Urothelium cell line (cell line): ENCODE data around the gene BAIAP3.

Experiments used
- DNase-seq: peaks from one replicate; pipeline ENCODE4 v3.0.0; 2011; ENCODE audit warnings: low spot score, mixed read lengths
- FAIRE-seq: peaks from 2 replicates; lab custom pipeline; 2011; peaks lifted over from hg19 to GRCh38; lab: Jason Lieb, UNC

Gene BAIAP3

DNA sequence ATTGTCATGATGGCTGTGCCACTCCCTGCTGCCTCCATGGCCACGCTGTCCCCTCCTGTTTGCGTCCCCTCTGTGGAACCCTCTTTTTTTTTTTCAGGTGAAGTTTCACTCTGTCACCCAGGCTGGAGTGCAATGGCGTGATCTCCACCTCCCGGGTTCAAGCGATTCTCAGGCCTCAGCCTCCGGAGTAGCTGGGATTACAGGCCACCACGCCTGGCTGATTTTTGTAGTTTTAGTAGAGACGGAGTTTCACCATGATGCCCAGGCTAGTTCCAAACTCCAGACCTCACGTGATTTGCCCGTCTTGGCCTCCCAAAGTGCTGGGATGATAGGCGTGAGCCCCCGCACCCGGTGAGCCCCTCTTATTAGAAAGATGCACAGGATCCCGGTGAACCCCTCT lies 35.0 kb upstream of the BAIAP3 start:
- DNase-seq = no peak
- no peak for FAIRE-seq

DNA sequence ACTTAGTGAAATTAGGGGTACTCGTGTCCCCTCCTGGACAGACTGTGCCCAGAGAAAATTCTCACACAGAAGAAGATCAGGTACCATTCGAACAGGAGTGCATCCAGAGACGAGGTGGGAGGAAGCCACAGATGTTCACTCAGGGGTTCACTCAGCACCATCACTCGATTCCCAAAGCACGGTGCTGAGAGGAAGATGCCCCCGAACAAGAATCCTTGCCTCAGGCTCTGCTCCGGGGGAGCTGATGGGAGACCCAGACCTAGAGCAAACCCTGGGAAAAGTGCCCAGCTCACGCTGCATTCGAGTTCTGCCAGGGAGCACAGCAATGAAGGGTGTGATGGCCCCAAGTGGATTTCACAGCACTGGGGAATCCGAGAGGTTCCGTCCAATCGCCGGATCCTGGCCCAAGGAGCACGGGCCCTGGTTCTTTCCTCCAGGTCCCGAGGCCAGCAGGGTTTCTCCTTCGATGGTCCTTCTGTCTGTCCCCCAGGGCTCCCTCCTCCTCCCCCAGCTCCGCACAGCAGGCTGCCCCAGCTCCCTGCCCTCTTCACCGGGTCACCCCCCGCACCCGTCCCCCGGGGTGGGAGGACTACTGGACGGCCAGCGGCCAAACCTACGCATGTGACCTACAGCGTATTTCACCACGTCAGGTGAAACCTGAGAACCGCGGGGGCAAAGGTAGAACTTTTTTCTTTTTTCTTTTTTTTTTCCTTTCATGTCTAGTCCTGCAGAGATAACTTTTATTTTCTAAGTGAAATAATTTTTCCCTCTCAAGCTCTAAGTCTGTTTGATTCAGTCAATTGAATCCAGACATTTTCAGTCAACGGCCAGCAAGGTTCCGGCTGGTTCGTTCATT lies 34.2 kb upstream of the BAIAP3 start:
- FAIRE-seq = no peak
- DNase-seq = no peak

DNA sequence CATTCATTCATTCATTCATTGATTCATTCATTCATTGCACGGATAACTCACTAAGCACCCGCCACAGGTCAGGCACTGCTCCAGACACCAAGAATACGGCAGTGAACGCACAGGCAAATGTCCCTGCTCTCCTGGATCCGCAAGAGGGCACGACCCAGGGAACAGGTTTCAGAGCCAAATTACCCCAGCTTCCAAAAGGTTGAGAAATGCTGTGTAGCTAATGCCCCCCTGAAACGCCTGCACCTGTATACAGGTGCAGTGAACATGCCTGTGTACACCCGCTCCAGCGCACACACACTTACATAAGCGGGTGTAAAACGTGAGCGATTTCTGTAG lies 33.6 kb upstream of the BAIAP3 start:
- no peak for FAIRE-seq
- DNase-seq = no peak

DNA sequence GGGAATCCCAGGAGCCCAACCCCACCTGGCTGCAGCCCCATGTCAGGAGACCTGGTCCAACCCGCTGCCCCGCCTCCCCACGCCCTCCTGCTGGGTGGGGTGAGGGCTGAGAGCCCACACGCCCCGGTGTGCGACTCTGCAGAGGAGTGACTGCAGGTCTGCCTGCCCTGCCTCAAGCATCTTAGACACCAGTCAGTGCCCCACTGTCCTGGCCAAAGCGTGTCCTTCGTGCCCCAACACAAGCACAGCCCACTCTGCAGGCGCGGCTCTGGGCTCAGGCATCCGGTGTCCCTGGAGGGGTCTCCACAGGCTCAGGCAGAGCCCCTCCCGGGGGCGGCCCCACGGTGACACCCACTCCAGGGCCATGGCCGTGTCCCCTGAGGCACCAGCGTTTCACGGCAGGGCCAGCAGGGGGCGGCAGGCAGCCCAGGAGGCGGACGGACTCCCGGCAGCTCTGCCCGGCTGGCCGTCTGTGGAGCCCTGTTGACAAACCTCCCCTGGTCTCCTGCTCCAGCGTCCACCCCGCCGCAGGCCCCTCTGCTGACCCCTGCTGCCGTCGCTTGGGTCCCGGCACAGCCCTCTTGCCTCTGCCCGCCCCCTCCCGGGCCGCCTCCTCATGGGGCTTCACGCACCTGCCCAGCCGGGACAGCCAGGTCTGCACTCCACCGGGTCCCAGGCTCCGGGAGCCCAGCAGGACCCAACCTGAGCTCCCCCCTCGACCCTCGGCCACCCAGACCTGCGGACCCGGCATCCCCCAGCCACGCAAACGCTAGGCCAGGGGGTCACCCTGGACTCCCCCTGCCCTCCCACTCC lies 32.6 kb upstream of the BAIAP3 start:
- FAIRE-seq = no peak
- DNase-seq = peak; percentile 68

DNA sequence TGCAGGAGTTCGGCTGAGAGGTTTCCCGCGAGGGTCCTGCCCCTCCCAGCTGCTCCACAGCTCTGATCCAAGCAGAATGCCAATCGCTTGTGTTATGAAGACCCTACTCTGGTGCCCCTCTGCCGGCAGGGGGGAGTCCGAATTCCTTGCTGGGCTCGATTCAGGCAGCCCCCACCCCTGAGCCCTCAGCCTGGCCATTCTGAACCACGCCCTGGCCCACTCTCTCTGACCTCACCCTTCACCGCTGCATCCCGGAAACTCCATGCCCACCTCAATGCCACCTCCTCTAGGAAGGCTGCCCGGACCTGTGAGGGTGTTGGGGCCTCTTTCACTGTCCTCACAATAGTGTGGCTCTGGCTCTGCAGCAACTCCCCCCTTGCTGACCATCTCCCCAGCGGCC lies 31.9 kb upstream of the BAIAP3 start:
- no peak for DNase-seq
- FAIRE-seq = no peak

DNA sequence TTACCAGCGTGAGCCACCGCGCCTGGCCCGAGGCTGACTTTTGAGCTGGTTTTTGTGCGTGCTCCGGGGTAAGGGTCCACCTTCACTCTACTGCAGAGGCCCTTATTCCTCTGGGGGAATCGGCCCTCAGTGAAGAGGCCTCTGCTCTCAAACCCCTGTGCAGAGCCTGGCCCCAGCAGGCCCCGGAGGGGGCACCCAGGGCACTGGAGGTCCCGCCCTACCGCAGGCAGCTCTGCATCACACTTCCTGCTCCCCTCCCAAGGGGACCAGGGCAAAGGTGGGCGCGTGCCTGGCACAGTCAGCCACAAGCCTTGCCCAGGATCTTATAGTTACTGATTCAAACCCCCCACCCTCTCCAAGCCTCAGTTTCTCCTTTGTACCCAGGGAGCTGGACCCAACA lies 27.6 kb upstream of the BAIAP3 start:
- DNase-seq (no peak), FAIRE-seq (no peak)

DNA sequence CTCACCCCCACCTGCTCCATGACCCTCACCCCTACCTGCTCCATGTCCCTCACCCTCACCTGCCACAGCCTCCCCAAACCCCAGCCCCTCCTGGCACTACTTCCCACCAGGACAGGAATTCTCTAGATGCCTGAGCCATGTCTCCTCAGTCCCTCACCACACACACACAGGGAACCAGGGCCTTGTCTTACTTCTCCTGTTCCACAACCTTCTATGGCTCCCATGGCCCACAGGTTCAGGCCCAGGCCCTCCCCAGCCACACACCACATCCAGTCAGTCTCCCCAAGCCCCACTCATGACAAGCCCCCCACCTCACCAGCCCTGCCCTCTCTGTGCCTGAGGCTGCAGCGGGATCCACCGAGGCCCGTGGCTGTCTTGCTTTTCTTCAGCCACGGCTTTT lies 27.1 kb upstream of the BAIAP3 start:
- FAIRE-seq (no peak), DNase-seq (no peak)

DNA sequence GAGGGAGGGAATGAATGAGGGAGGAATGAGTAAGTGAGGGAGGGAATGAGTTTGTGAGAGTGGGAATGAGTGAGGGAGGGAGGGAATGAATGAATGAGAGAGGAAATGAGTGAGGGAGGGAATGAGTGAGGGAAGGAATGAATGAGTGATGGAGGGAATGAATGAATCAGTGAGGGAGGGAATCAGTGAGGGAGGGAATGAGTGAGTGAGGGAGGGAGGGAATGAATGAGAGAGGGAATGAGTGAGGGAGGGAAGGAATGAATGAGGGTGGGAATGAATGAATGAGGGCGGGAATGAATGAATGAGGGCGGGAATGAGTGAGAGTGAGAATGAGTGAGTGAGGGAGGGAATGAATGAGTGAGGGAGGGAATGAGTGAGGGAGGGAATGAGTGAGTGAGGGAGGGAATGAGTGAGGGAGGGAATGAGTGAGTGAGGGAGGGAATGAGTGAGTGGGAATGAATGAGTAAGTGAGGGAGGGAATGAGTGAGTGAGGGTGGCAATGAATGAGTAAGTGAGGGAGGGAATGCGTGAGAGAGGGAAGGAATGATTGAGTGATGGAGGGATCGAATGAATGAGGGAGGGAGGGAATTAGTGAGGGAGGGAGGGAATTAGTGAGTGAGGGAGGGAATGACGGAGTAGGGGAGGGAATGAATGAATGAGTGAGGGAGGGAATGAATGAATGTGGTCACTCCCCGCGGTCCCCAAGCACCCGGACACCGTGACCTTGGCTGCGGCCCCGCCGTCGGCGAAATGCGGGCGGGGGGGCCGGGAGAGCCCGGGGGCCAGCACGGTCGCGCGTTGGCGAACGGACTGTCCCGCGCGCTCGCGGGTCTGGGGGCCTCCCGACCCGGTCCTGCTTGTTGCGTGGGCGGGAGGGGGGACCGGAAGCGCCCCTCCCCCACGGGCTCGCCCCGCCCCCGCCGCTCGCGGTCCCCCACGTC lies 25.1 kb upstream of the BAIAP3 start:
- peak; percentile 93 for FAIRE-seq
- DNase-seq = no peak

DNA sequence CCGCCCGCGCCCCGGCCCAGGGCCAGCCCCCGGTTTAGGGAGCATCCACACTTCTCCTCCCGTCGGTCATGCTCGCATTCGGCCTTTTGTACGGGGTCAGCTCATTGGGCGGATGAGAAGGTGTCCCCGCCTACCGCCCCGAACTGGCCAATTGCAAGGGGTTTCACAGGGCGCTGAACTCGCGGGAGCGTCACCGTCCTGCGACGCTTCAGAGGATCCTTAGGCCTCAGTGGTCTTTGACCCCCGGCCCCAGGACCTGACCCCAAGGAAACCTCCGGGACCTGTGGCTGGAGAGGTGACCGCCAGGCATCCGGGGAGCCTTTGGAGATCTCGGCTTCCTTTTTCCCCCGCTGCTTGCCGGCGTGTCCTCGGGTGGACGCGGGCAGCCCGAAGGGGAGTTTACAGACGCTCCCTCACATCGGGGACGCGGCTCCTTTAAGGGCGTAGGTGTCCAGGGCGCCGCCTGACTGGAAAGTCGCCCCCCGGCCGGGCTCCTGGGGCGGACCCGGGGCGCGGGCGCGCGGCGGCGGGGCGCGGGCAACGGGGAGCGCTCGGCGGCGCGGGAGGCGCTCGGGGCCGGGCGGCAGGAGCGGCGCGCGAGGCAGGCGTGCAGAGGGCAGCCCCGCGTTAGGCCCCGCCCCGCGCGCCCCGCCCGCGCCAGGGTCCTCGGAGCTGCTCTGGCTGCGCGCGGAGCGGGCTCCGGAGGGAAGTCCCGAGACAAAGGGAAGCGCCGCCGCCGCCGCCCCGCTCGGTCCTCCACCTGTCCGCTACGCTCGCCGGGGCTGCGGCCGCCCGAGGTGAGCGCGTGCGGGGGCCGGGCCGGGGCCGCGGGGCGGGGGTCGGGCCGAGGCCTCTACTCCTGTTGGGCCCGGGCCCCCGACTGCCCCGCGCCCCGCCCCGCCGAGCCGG lies 24.2 kb upstream of the BAIAP3 start, which contains the start of gene UBE2I:
Gene UBE2I, plus strand, starts transcription at position 660 of the 909 bp plus-strand sequence. CDS start 4,395 bp downstream, outside the sequence.
- FAIRE-seq (peak; percentile 97), DNase-seq (peak; percentile 95)

DNA sequence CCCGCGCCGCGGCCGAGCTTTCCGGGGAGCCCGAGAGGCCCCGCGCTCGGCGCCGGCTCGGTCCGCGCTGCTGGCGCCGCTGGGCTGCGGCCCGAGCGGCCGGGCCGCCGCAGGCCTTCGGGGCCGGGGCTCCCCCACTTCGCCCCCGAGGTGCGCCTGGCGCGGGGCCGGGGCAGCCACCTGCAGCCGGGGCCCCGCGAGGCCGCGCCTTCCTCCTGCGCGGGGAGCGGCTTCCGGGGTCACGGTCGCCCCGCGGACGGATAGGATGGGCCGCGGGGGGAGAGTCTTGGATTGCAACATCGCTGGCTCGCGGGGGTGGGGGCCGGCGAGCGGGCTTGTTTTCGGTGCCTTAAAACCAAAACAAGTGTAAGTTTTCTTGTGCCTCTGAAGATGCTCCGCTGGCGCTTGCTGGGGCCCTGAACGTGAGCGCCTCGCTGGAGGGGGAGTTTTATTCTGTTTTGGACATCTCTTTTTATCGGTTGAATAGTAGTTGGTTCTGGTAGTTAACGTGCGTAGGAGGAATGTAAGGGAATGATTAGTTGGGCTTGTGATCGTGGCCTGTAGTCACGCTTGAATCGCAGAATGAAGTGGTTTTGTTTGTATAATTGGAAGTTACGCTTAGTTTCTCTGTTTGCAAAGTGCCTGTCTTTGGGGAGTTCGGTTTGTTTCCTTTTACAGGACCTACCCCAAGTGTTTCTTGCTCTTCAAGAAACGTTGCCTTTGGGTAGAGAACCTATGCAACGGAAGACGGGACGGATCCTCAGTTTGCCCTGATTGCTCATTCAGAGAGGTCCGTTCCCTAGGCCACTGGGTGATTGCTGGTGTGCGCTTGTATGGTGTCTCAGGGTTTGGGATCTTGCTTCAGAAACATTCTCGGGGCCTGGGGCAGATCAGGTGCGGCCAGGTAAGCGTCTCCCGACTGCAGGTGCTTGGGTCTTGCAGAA lies 23.3 kb upstream of the BAIAP3 start:
- DNase-seq = no peak
- no peak for FAIRE-seq

DNA sequence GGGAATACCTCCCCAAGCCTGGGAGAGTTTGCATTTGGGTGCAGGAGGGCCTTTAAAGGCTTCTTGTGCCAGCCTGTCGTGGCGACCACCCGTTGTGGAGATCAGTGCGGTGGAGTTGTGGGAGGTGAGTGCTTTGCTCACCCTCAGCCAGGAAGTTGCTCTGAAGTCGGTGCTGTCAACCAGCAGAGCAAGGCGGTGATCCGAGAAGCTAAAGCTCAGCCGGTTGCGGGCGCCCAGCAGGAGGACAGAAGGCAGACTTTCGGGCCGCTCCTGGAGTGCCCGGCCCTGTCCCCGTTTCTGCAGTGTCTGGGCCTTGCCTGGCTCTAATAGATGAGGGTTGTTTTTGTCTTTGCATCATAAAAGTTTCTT lies 22.6 kb upstream of the BAIAP3 start:
- FAIRE-seq (no peak), DNase-seq (no peak)

DNA sequence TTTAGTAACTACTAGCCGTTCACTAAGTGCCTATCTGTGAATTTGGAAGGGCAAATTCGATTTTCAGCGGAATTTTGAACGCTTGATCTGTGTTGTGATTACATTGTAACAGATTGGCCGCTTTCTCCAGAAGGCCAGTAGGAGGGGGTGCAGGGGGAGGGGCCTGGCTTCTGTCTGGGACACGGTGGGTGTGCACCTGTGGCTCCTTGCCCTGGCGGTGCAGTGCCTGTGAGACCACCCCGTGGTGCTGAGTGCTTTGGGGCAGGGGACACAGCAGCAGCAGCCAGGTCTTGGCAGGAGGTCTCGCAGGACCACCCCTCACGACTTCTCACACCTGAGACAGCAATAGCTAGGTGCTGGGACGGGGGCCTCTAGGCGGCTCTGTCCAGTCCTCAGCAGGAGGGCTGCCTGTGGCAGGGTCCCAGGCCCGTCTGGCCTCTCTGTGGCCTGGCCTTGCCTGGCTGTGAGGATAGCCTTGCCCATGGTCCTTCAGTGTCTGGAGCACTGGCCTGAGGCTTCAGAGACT lies 22.2 kb upstream of the BAIAP3 start:
- FAIRE-seq (no peak), DNase-seq (no peak)

DNA sequence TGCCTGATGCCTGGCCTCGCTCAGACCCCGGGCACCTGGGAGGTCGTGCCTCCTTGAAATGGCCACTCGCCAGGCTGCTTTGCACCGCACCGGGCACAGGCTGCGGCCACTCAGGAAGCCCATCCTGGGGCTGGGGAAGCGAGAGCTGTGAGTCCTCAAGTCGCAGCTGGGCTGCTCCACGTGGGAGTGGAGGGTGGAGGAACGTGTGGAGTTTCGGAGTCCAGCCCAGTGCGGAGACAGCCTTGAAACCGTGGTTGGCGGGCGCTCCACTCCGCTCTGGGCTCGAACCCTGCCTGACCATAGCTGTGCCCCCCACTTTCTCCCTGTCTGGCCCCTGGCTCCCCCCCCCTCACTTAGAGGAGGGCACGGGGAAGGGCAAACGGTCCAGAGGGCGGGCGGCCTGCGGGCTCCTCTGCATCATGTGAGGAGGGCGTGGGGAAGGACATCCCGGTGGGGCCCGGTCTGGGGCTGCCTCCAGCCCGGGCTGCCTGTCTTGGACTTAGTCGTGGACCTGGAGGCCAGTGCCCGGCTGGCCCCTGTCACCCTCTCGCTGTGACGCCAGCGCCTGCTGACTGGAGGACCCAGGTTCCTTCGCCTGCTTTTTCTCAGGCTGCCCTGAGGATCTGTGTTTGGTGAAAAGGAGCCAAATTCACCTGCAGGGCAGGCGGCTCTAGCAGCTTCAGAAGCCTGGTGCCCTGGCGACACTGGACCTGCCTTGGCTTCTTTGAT lies 21.5 kb upstream of the BAIAP3 start:
- DNase-seq = no peak
- no peak for FAIRE-seq

DNA sequence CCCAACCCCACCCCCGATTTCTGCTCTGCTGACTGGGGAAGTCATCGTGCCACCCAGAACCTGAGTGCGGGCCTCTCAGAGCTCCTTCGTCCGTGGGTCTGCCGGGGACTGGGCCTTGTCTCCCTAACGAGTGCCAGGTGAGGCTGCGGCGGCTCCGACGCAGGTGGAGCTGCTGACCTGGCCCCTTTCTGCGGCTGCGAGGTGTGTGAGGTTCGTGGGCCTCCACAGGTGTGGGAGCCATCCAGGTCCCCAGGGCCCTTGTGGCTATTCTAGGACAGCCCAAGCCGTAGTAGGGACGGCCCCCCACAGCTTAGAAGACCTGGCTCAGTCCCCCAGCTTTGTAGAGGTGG lies 21.0 kb upstream of the BAIAP3 start:
- no peak for FAIRE-seq

DNA sequence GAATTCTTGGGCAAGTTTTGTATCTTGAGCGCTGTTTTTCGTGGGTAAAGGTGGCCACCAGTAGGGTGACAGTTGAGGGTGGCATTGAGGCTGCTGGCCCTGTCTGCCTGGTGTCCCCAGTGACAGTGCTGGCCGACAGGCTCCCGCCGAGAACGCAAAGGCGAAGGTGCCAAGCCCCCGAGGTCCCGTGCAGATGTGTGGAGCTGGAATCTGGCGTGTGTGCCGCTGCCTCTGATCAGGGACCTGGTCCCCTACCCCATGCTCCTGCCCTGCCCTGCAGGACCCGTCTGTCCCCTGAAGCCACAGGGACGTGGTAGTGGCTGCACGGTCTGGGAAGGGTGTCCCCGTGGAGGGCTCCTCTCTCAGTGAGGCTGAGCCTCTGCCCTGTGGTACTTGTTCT lies 20.5 kb upstream of the BAIAP3 start:
- FAIRE-seq (no peak), DNase-seq (no peak)

More for the DNA sequence above, 21.0 kb upstream of the BAIAP3 start:
- no peak for DNase-seq

DNA sequence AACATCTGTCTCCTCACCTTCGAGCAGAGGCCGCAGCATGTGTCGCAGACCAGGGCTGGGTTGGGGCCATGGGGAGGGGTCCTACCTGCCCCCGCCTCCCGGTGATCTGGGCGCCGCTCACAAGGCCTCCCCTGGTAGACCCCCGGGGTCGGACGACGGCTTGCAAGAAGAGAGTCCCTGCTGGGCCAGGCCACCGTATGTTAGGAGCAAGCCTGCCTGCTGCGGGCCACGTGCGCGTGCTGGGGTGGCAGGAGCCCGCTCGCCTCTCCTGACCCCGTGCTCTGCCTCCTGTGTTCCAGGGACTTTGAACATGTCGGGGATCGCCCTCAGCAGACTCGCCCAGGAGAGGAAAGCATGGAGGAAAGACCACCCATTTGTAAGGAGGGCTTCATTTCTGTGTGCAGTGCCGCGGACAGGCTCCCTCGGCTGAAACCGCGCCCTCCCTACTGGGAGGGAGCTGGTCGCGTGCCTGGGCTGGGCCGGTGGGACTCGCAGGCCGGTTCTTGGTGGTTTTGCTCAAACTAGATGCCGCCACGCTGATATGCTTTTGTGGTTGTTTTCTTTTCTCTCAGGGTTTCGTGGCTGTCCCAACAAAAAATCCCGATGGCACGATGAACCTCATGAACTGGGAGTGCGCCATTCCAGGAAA lies 19.6 kb upstream of the BAIAP3 start:
- no peak for FAIRE-seq
- no peak for DNase-seq

DNA sequence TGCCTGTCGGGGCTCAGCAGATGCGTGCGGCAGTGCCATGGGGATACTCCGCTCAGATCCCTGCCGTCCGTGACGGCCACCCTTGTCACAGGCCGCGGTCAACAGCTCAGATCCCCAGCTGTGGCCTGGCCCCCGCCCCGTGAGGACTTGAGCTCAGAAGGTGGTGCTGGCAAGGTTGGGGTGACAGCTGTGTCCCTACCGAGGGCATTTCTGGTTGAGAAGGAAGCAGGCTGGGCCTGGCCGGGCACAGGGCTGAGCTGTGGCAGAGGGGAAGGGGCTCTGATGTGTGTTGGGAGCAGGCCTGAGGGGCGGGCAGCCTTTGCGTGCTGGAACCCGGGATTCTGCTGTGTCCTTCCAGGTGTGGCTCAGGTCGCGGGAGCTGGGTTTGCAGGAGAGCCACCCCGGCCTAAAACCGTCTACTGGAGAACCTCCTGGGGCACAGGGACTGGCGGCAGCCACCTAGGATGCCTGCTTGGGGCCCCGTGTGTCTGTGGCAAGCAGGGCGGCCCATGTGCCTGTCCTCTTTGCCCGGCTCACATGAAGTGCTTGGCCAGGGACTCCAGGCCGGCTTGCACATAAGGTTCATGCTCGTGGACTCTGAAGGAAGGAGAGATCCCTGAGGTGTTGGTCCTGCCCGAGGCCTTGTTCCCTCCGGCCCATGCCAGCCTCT lies 18.9 kb upstream of the BAIAP3 start:
- DNase-seq = no peak
- FAIRE-seq = no peak
